Right lobe of liver (tissue), 4 donors: Measurements from ENCODE around the gene PRPF31.

Experiments used
- POLR2A ChIP-seq: fragments of 450-650 bp; IDR thresholded peaks from one replicate; pipeline ENCODE4 v1.6.1; 2017; ENCODE audit warnings: antibody characterized with exemption, mild to moderate bottlenecking
- TF ChIP-seq, protein P1 (sequence below), 4 donors: fragments of 200-600 bp in 3 of 4; fragments of 450-650 bp in 1 of 4; IDR thresholded peaks; one replicate each; pipeline versions ENCODE4 v1.5.1 to v1.8.0; 2016 to 2022; ENCODE audit warnings: antibody characterized with exemption in 4 of 4, mild to moderate bottlenecking in 2 of 4
- donor health status: DM: no; HTN: no; CAD: no.
- donor health status: DM: no; HTN: no; CAD: no.
- donor health status: DM: no; HTN: yes; CAD: no.

DNA sequence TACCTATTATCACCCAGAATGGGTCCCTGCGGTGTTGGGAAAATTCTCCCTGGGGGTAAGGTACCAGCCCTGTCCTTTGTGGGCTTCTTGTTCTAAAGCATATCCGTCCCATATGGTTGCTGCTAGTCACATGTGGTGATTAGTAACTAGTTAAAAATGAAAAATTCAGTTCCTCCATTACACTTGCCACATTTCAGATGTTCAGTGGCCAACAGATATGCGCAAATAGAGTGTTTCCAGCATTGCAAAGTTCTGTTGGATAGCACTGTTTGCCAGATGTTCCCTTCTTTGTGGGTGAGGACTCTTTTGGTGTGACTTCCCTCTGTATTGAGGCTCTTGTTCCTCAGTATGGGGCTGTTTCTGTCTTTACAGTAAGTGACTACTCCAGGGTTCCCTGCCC, 25.8 kb downstream of the PRPF31 start:
- TF ChIP-seq POLR2A, result no peak
- TF ChIP-seq, protein P1, sequence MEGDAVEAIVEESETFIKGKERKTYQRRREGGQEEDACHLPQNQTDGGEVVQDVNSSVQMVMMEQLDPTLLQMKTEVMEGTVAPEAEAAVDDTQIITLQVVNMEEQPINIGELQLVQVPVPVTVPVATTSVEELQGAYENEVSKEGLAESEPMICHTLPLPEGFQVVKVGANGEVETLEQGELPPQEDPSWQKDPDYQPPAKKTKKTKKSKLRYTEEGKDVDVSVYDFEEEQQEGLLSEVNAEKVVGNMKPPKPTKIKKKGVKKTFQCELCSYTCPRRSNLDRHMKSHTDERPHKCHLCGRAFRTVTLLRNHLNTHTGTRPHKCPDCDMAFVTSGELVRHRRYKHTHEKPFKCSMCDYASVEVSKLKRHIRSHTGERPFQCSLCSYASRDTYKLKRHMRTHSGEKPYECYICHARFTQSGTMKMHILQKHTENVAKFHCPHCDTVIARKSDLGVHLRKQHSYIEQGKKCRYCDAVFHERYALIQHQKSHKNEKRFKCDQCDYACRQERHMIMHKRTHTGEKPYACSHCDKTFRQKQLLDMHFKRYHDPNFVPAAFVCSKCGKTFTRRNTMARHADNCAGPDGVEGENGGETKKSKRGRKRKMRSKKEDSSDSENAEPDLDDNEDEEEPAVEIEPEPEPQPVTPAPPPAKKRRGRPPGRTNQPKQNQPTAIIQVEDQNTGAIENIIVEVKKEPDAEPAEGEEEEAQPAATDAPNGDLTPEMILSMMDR (IDR thresholded peaks at IDR 0.05), result no peak
